Left lobe of liver (tissue), 2 donors: ENCODE results near the gene ITPK1. TPM values are rescaled to one million over a fixed set of nuclear protein-coding genes. Genes with fewer than 3 reads are reported as not detected.

Source experiments
- ATAC-seq: fragments of 200-7000 bp; cut with Tn5 transposase; one replicate; pipeline ENCODE4 v1.9.1; 2020; ENCODE audit warnings: mild to moderate bottlenecking, moderate library complexity
- DNase-seq: peaks from one replicate; pipeline ENCODE4 v3.0.0-alpha.2; 2020; ENCODE audit warnings: low spot score
- total RNA-seq: library from RNA; stranded (reverse); gene quantifications from one replicate; pipeline ENCODE4 v1.2.1, GENCODE V29; 2021
- donor health status: DM: no; HTN: no; CAD: no; lungs with moderate emphysema.
- donor health status: DM: no; HTN: yes; CAD: no.

ITPK1 gene
- total RNA-seq, 1 donor from 2014 or later, result 61.3 TPM

DNA sequence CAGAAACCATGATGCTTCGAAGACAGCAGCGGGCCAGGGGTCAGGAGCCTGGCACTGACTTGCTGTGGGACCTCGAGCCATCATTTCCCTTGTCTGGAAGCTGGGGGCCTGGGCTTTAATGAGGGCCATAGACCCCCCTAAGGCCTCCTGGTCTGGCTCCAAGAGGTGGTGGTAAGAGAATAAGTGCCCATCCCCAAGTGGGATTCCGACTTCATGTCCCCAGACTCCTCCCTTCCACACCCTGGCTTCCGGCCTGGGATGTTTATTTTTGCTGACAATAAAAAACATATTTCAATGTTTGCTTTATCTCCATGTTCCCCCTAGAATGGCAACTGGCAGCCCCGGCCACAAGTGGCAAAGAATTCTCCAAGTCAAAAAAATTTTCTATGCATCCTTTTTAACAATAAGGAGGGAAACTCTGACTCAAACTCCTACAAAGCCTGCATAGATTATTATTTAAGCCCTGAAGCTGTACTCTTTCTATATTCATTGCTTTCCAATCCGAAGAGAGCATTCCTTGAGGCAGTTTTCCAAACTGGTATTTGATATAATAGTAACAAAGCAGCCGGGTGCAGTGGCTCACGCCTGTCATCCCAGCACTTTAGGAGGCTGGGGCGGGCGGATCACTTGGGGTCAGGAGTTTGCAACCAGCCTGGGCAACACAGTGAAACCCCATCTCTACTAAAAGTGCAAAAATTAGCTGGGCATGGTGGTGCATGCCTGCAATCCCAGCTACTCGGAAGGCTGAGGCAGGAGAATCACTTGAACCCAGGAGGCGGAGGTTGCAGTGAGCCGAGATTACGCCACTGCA lies 84.0 kb downstream of the ITPK1 start:
- no peak for DNase-seq
- ATAC-seq, result no peak

DNA sequence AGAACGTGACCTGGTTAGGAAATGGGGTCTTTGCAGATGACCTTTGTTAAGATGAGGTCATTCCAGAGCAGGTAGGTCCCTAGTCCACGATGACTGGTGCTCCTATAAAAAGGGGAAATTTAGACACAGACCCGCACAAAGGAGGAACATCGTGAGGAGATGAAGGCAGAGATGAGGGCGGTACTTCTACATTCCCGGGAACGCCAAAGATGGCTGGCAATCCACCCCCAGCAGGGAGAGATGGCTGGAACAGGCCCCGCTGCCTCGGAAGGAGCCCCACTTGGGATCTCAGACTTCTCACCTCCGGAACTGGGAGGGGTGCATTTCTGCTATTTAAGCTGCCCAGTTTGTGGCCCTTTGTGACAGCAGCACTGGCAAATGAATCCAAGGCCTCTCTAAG lies 85.0 kb downstream of the ITPK1 start:
- no peak for ATAC-seq
- no peak for DNase-seq

GRCh38 chr14:93029911-93030508 lies 85.7 kb downstream of the ITPK1 start:
- no peak for ATAC-seq
- no peak for DNase-seq

DNA sequence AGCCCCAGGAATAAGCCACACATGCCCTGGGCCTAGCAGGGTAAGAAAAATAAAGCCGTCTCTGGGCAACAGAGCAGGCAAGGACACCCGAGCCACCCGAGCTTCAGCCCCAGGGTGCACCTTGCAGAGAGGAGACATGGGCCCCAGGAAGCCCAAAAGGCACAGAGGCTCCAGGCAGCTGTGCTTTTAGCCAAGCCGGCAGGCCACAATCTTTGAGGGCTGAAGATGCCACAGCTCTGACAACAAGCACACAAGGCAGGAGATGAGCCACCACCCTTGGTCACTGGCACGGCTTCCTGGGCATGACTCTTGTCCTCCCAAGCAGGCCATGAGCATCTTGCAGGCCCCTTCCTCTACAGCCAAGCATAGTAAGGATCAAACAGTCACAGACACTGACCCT lies 86.3 kb downstream of the ITPK1 start:
- ATAC-seq (no peak), DNase-seq (no peak)

DNA sequence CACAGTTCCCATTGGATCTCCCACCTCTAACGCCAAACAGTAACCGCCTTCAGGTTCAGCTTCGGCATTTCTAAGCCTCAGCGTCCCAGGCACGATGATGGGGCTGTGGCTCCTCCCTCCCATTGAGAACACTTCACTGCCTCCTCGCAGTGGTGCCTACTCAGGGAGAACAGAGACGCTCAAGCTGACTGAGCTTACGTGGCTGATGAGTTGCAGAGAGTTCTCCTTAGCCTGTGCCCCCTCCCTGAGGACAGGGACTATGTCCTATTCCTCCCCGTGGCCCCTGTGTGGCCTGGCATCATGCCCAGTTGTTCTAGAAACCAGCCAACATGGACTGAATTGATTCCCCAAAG lies 87.0 kb downstream of the ITPK1 start:
- ATAC-seq (peak; percentile 24), DNase-seq (no peak)

DNA sequence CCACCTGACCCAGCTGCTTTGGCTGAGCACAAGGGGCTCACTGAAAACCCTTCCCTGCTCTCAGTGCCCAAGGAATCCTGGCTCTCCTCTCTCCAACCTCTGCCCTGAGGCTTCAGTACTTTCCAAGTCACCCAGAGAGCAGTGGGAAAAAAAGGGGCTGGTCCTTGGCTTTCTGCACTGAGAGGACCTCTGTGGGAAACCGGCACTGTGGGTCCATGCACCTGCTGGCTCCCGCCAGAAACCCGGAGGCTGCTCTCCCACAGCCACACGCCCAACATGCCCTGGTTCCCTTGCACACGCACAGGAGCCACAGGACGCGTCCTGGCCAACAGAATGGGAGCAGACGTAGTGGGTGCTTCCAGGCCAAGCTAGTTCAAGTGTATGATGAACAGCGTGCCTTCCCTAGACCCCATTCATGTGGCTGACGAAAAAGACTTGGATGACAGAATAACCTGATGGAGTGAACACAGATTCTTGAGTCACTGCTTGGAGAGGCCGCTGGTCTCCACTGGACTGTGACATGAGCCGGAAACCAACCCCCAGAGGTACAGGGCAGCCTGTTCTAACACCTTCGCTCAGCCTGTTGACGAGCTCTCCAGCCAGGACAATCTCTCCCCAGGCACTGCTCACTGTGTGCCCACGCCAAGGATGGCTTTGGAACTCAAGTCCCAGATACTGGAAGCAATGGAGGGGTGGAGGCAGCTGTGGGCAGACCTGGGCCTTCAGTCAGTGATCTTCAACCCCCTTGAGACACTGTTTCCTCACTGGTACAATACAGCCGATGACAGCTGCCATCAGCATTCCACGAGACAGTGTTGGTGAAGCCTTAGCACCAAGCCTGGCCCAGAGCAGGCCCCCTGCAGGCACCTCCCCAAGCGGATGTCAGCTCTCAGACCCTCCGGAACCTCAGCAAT lies 87.7 kb downstream of the ITPK1 start:
- no peak for DNase-seq
- no peak for ATAC-seq

DNA sequence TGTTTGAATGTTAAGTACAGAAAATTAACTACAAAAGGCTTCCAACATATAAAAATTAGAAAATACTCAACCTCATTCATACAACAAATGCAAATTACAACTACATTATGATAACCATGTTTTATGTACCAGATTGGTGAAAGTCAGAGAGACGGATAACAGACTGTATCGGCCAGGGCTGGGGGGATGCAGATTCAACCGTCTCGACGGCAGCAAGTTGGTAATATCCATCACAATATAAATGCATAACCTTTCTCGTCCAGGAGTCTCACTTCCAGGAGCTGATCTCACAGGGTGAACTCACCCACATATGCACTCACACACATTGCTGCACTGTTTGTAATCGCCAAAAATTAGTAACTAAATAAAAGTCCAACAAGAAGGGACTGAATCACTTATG lies 89.4 kb downstream of the ITPK1 start:
- DNase-seq (no peak), ATAC-seq (no peak)

GRCh38 chr14:93025055-93025454 lies 90.7 kb downstream of the ITPK1 start:
- DNase-seq (no peak), ATAC-seq (no peak)

GRCh38 chr14:93024493-93024892 lies 91.2 kb downstream of the ITPK1 start:
- DNase-seq (no peak), ATAC-seq (no peak)

GRCh38 chr14:93023802-93024434 lies 91.8 kb downstream of the ITPK1 start:
- no peak for DNase-seq
- no peak for ATAC-seq

- no peak for DNase-seq
- no peak for ATAC-seq
Observed at GRCh38 chr14:93023039-93023438, 92.7 kb downstream of the ITPK1 start.

GRCh38 chr14:93019970-93020369 lies 95.8 kb downstream of the ITPK1 start:
- no peak for DNase-seq
- ATAC-seq, result no peak

DNA sequence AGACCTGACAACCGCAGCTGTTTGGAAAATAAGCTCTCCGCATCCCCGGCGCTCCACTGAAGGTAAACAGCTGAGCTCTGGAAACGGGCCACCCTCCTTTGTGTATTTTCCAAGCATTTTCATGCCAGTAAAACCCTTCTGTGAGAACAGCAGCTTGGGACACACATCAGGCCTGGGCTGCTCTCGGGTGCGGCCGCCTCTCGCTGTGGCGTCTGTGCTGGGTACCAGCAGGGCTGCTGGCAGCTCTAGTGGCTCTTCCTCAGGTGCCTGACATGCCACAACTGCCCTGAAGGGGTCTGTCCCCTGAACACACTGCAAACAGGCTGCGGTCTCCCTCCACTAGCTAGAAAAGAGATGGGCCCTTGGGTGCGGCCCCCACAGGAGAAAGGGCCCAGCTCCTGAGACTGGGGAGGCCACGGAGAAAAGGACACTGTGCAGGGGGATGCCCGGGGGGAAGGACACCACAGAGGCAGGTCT lies 96.3 kb downstream of the ITPK1 start:
- DNase-seq (peak; percentile 72), ATAC-seq (peak; percentile 53)

DNA sequence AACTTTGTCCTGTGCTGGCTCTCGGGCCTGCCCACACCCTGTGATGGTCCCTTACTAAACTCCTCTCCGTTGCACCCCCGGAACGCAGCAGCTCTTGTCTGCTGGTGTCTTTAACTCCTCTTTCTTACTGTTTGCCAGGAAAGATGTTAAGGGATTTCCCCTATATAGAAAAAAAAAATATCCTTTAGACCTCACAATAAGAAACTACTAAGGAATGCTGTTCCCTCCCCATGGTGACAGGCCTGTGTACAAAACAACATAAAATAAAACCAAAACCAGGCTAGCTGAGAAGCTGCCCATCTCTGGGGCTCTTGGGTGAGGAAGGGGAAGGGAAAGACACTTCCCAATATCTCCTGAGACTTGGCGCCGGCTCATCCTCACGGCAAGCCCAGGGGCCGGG lies 97.4 kb downstream of the ITPK1 start:
- ATAC-seq, result no peak
- DNase-seq, result no peak

DNA sequence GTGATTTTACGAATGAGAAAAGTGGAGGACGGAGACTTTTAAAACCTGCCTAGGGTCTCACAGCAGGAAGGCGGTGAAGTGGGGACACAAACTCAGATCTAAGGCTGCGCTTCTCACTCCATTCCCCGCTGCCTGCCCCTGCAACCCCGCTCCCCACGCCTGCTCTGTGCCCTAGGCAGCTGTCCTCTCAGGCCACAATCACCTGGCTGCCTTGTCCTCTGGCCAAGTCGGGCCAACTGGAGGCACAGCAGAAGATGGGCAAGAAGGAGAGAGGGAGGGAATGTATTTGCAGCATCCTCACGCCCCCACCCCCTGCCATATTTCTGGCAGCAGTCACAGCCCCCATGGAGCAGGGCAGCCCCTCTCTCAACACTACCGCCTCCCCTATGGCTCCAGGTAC lies 97.8 kb downstream of the ITPK1 start:
- DNase-seq (no peak), ATAC-seq (peak; percentile 25)

- DNase-seq, result peak; percentile 98
- ATAC-seq, result peak; percentile 85
Observed at GRCh38 chr14:93017301-93017797, 98.4 kb downstream of the ITPK1 start.

GRCh38 chr14:93016275-93016845 lies 99.4 kb downstream of the ITPK1 start:
- no peak for ATAC-seq
- no peak for DNase-seq

DNA sequence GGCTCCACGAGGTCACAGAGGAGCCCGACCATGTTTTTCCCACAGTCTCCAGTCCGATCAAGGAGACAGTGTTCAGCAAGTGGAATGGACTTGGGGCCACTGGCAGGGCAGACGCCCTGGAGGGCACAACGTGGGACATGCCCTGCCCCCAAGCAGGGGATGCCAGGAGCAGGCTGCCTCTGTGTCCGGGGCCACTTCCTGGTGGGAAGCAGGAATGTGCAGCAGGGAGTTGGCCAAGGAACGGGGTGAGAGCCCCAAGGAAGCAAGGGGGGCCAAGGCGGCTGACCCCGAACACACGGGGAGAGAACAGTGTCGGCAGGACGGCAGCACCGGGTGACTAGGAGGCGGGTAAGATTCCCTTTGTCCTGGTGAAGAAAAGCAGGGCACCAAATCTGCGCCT lies 100.2 kb downstream of the ITPK1 start:
- ATAC-seq (no peak), DNase-seq (no peak)

DNA sequence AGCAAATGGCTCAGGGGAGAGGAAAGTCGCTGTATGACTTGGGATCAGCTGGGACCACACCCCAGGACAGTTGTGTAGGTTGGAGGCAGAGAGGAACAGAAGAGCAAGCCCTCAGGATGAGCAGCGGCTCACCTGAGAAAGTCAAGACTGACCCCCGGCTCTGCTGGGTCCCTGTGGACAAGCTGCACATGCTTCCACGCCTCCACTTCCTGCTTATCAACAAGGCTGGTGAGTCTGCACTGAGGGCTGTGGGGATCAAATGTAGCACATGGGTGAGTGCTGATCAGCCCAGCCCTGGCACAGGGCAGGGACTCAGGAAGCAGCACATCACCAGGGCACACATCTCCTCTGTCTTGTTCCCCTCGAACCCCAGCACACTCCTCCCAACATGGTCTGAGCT lies 100.7 kb downstream of the ITPK1 start:
- DNase-seq, result no peak
- ATAC-seq, result no peak
